NOMO-1 treated with DMSO at 0.1 percent for 48 hours (cell line): ENCODE data around the gene SPAG5.
"Not testable (repeated sequence)": the region's sequence is repeated elsewhere in the genome, so short reads cannot be mapped to it uniquely, and the experiment has no call there.

Experiments
- DNase-seq: peaks from one replicate; lab custom pipeline; 2025; ENCODE audit not compliant: unreplicated experiment; lab: John Stamatoyannopoulos, UW

The SPAG5 gene

GRCh38 chr17:28612936-28613872, 14.4 kb upstream of the SPAG5 start:
- DNase-seq, result no peak

- DNase-seq, result no peak
These were observed 13.7 kb upstream of the SPAG5 start for GRCh38 chr17:28612531-28612930.

GRCh38 chr17:28610376-28610775, 11.6 kb upstream of the SPAG5 start:
- no peak for DNase-seq

- DNase-seq, result not testable (repeated sequence)
These were observed 5.2 kb upstream of the SPAG5 start for GRCh38 chr17:28604031-28604430.

- DNase-seq, result peak; percentile 89
These were observed 723 bp upstream of the SPAG5 start for GRCh38 chr17:28599311-28600184.

- no peak for DNase-seq
These were observed 436 bp downstream of the SPAG5 start for GRCh38 chr17:28598389-28598788.

- DNase-seq, result peak; percentile 45
These were observed 1.0 kb downstream of the SPAG5 start for GRCh38 chr17:28597606-28598383.

GRCh38 chr17:28592260-28592659, 6.6 kb downstream of the SPAG5 start:
- DNase-seq, result no peak

GRCh38 chr17:28585851-28586250, 13.0 kb downstream of the SPAG5 start:
- no peak for DNase-seq

- DNase-seq, result no peak
These were observed 14.4 kb downstream of the SPAG5 start for GRCh38 chr17:28584434-28584833.

GRCh38 chr17:28582513-28582912, 16.3 kb downstream of the SPAG5 start:
- no peak for DNase-seq

- DNase-seq, result no peak
These were observed 17.9 kb downstream of the SPAG5 start for GRCh38 chr17:28580959-28581358.

- no peak for DNase-seq
These were observed 19.3 kb downstream of the SPAG5 start for GRCh38 chr17:28579526-28579925.

GRCh38 chr17:28578246-28579195, 20.3 kb downstream of the SPAG5 start:
- no peak for DNase-seq

- DNase-seq, result no peak
These were observed 21.4 kb downstream of the SPAG5 start for GRCh38 chr17:28577466-28577824.

GRCh38 chr17:28576758-28577465, 21.9 kb downstream of the SPAG5 start, which contains the start of gene ALDOC:
TSS of gene ALDOC (minus strand) at chr17:28576895. CDS start at chr17:28575532, 1,363 bp downstream.
- peak; percentile 93 for DNase-seq

GRCh38 chr17:28576016-28576415, 22.8 kb downstream of the SPAG5 start:
- not testable (repeated sequence) for DNase-seq

- DNase-seq, result no peak
These were observed 23.6 kb downstream of the SPAG5 start for GRCh38 chr17:28575126-28575795.

- no peak for DNase-seq
These were observed 24.3 kb downstream of the SPAG5 start for GRCh38 chr17:28574526-28574925.
